ENCODE data around the gene GPN2.

- no peak for TF ChIP-seq CTCF (IDR thresholded peaks at IDR 0.05)
- no peak for TF ChIP-seq POLR2A (IDR thresholded peaks at IDR 0.05)
Observed at GRCh38 chr1:26838474-26839338, 51.4 kb downstream of the GPN2 start.
